ENCODE data around the gene DSCAML1. TPM values are rescaled to one million over a fixed set of nuclear protein-coding genes. Genes with fewer than 3 reads are reported as not detected.

Gene DSCAML1
- total RNA-seq, 1 experiment from 2014 or later, result not detected

DNA sequence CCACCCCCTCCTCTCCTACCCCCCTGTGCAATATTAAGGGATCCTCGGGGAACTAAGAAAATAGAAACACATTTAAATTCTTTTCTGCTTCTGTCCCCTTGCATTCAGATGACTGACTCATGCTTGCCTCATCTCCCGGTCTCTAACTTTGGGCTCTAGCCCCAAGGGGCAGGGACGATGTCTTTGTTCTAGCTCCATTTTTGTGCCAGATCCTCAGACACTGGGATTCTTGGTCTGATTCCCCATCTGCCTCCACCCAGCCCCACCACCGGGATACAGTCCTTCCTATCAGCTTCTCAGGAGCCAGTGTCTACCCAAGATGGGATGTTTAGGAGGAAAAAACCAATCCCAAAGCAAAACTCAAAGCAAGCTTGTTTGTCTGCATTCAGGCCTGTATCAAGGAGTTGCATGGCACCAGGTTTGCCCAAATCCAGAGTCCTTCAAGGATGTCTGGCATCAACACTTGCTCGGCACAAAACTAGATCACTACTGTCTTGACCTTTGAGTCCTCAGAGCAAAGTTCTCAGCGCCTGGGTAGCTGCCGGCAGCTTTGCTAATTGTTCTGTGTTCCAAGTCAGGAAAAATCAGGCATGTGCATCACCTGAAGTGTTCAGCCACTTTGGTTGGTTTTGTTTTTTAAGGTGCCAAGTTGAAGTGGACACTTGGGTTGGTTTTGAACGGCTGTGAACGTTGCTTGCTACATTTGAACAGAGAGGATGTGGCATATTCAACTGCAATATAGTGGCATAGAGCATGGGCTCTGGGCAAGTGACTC is 212.8 kb downstream of the DSCAML1 start:
- no peak for TF ChIP-seq SIN3A (IDR thresholded peaks at IDR 0.05; ENCODE audit: low read depth)
- no peak for TF ChIP-seq POLR2A (IDR thresholded peaks at IDR 0.05; ENCODE audit: borderline replicate concordance, extremely low read depth, insufficient read depth, insufficient read length)
- TF ChIP-seq YY1 (IDR thresholded peaks at IDR 0.05; ENCODE audit: extremely low read depth, insufficient replicate concordance, low read depth, low read length), result no peak
- TF ChIP-seq, protein P1, sequence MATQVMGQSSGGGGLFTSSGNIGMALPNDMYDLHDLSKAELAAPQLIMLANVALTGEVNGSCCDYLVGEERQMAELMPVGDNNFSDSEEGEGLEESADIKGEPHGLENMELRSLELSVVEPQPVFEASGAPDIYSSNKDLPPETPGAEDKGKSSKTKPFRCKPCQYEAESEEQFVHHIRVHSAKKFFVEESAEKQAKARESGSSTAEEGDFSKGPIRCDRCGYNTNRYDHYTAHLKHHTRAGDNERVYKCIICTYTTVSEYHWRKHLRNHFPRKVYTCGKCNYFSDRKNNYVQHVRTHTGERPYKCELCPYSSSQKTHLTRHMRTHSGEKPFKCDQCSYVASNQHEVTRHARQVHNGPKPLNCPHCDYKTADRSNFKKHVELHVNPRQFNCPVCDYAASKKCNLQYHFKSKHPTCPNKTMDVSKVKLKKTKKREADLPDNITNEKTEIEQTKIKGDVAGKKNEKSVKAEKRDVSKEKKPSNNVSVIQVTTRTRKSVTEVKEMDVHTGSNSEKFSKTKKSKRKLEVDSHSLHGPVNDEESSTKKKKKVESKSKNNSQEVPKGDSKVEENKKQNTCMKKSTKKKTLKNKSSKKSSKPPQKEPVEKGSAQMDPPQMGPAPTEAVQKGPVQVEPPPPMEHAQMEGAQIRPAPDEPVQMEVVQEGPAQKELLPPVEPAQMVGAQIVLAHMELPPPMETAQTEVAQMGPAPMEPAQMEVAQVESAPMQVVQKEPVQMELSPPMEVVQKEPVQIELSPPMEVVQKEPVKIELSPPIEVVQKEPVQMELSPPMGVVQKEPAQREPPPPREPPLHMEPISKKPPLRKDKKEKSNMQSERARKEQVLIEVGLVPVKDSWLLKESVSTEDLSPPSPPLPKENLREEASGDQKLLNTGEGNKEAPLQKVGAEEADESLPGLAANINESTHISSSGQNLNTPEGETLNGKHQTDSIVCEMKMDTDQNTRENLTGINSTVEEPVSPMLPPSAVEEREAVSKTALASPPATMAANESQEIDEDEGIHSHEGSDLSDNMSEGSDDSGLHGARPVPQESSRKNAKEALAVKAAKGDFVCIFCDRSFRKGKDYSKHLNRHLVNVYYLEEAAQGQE (IDR thresholded peaks at IDR 0.05; ENCODE audit: low read depth), result no peak
- no peak for TF ChIP-seq ELF1 (IDR thresholded peaks at IDR 0.05; ENCODE audit: borderline replicate concordance, low read depth)
- TF ChIP-seq, protein P2, sequence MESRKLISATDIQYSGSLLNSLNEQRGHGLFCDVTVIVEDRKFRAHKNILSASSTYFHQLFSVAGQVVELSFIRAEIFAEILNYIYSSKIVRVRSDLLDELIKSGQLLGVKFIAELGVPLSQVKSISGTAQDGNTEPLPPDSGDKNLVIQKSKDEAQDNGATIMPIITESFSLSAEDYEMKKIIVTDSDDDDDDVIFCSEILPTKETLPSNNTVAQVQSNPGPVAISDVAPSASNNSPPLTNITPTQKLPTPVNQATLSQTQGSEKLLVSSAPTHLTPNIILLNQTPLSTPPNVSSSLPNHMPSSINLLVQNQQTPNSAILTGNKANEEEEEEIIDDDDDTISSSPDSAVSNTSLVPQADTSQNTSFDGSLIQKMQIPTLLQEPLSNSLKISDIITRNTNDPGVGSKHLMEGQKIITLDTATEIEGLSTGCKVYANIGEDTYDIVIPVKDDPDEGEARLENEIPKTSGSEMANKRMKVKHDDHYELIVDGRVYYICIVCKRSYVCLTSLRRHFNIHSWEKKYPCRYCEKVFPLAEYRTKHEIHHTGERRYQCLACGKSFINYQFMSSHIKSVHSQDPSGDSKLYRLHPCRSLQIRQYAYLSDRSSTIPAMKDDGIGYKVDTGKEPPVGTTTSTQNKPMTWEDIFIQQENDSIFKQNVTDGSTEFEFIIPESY (IDR thresholded peaks at IDR 0.05; ENCODE audit: extremely low read depth, insufficient replicate concordance, low read length), result no peak
- TF ChIP-seq SRF (IDR thresholded peaks at IDR 0.05; ENCODE audit: low read depth), result no peak
- TF ChIP-seq JUND (IDR thresholded peaks at IDR 0.05), result no peak
- TF ChIP-seq SP1 (IDR thresholded peaks at IDR 0.05; ENCODE audit: low read depth), result no peak
- TF ChIP-seq, protein P3, sequence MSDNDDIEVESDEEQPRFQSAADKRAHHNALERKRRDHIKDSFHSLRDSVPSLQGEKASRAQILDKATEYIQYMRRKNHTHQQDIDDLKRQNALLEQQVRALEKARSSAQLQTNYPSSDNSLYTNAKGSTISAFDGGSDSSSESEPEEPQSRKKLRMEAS (IDR thresholded peaks at IDR 0.05), result no peak
- no peak overlapping the region for H3K9ac ChIP-seq (ENCODE audit: low read length)
- no peaks in the 10 kb centered on the region for H3K9me2 ChIP-seq (ENCODE audit: insufficient read depth)
- no peaks in the 10 kb centered on the region for H3K9me3 ChIP-seq (ENCODE audit: control insufficient read depth in 1 of 2, insufficient read depth in 1 of 2, low read depth in 1 of 2, low read length in 2 of 2)
- CTCF ChIA-PET, result no interaction called here
- no peak for DNase-seq (ENCODE audit: low read depth, low spot score)
- H4K20me1 ChIP-seq (ENCODE audit: insufficient read depth), result no peaks in the 10 kb centered on the region
- POLR2A ChIA-PET, result no interaction called here
- H3K4me2 ChIP-seq (ENCODE audit: low read length), result no peak overlapping the region
- BruUV-seq (replicated peaks), result no TSS peak
- no peak for ATAC-seq
- intact Hi-C loops (cut with micrococcal nuclease), result no loop called here
- H3K27ac ChIP-seq (ENCODE audit: low read depth, low read length), result no peak overlapping the region
- no peak overlapping the region for H2AFZ ChIP-seq (ENCODE audit: low read depth, low read length, poor library complexity, severe bottlenecking)
- RAD21 ChIA-PET (ENCODE audit: low non-redundant PET in 1 of 2, low total read pairs in 2 of 2, uncharacterized antibody in 2 of 2, unreplicated experiment in 2 of 2), result no interaction called here
- peaks cover 64% of the 10 kb centered on the region for H3K27me3 ChIP-seq (ENCODE audit: insufficient read depth, low read length)
- no peaks in the 10 kb centered on the region for H3K36me3 ChIP-seq (ENCODE audit: control insufficient read depth in 1 of 2, insufficient read depth in 2 of 2, low read length in 2 of 2)
- H3K4me1 ChIP-seq (ENCODE audit: control insufficient read depth in 1 of 2, insufficient read depth in 2 of 2, low read length in 2 of 2), result no peaks in the 10 kb centered on the region
- H3K79me2 ChIP-seq (ENCODE audit: insufficient read depth, low read length), result no peaks in the 10 kb centered on the region
- H3K4me3 ChIP-seq (replicated peaks in 1 of 2; ENCODE audit: low read depth in 1 of 2, low read length in 2 of 2), result no peak overlapping the region

Data from HCT116 (cell line).